Hepatocyte (in vitro differentiated cells): ENCODE data around the gene TRIM60.

Experiments
- EZH2 ChIP-seq: fragments of 200-600 bp; sonication (generic); IDR thresholded peaks from 2 replicates; pipeline ENCODE4 v1.6.1; 2016; ENCODE audit warnings: antibody characterized with exemption, mild to moderate bottlenecking, borderline replicate concordance
- TF ChIP-seq, protein P1 (sequence below): fragments of 200-600 bp; sonication (generic); IDR thresholded peaks from 2 replicates; pipeline ENCODE4 v1.5.1; 2016; ENCODE audit warnings: antibody characterized with exemption, mild to moderate bottlenecking; ENCODE audit not compliant: poor library complexity

DNA sequence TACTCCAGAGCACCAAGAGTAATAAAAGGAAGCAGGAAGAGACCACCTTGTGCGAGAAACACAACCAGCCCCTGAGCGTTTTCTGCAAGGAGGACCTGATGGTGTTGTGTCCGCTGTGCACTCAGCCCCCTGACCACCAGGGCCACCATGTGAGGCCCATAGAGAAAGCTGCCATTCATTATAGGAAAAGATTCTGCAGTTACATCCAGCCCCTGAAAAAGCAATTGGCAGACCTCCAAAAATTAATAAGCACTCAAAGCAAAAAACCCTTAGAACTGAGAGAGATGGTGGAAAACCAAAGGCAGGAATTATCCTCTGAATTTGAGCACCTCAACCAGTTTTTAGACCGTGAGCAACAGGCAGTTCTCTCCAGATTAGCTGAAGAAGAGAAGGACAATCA, 27.6 kb downstream of the TRIM60 start:
- TF ChIP-seq, protein P1, sequence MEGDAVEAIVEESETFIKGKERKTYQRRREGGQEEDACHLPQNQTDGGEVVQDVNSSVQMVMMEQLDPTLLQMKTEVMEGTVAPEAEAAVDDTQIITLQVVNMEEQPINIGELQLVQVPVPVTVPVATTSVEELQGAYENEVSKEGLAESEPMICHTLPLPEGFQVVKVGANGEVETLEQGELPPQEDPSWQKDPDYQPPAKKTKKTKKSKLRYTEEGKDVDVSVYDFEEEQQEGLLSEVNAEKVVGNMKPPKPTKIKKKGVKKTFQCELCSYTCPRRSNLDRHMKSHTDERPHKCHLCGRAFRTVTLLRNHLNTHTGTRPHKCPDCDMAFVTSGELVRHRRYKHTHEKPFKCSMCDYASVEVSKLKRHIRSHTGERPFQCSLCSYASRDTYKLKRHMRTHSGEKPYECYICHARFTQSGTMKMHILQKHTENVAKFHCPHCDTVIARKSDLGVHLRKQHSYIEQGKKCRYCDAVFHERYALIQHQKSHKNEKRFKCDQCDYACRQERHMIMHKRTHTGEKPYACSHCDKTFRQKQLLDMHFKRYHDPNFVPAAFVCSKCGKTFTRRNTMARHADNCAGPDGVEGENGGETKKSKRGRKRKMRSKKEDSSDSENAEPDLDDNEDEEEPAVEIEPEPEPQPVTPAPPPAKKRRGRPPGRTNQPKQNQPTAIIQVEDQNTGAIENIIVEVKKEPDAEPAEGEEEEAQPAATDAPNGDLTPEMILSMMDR: no peak
- no peak for TF ChIP-seq EZH2
